SIG-M5 treated with dmso at 0.1 percent for 504 hours (cell line): ENCODE results near the gene CCR5.

ENCODE experiments used
- DNase-seq: peaks from one replicate; lab custom pipeline; 2025; ENCODE audit not compliant: unreplicated experiment; lab: John Stamatoyannopoulos, UW

The CCR5 gene

GRCh38 chr3:46406788-46407611 is 36.3 kb downstream of the CCR5 start, which contains the start of the genes CCR5AS and CCRL2:
TSS of gene CCR5AS (minus strand) at chr3:46407066.
TSS of gene CCRL2 (plus strand) at chr3:46407259. CDS start at chr3:46408080, 821 bp downstream.
- no peak for DNase-seq

- DNase-seq = no peak
Measured at GRCh38 chr3:46407970-46408369, 37.2 kb downstream of the CCR5 start.

DNA sequence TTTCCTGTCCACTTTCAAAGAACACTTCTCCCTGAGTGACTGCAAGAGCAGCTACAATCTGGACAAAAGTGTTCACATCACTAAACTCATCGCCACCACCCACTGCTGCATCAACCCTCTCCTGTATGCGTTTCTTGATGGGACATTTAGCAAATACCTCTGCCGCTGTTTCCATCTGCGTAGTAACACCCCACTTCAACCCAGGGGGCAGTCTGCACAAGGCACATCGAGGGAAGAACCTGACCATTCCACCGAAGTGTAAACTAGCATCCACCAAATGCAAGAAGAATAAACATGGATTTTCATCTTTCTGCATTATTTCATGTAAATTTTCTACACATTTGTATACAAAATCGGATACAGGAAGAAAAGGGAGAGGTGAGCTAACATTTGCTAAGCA is 38.1 kb downstream of the CCR5 start:
- no peak for DNase-seq

- DNase-seq = no peak
Measured at GRCh38 chr3:46409739-46410489, 39.2 kb downstream of the CCR5 start.

DNA sequence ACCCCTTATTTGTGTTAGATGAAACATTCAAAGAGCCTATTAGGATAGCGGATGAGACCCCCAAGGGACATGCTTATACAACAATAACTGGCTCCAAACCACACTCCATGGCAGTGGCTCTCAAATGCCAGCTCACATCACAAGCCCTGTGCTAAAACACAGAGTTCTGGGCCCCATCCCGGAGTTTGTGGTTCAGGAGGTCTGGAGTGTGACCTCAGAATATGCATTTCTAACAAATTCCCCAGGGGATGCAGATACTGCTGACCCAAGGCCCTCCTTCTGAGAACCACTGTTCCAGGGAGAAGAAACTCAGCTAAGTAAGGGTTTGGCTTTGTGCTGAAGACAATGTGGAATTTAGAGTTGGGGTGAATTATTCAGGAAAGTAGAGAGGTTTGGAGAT is 39.9 kb downstream of the CCR5 start:
- DNase-seq = no peak

DNA sequence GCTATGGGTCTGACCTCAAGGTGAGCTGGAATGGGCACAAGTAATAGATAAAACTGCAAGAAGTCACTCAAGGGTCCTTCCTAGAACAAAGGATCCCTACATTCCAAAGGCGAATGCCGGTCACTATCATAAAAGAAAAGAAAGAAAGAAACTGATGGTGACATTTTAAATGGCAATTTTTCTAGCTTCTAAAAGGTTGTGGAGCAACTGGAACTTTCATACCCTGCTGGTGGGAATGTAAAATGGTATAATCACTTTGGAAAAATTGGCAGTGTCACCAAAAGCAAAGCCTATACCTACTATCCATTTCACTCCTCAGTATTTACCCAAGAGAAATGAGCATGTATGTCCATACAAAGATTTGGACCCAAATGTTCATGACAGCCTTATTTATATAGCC is 40.5 kb downstream of the CCR5 start:
- no peak for DNase-seq

GRCh38 chr3:46412786-46413298 is 42.1 kb downstream of the CCR5 start:
- DNase-seq = no peak

DNA sequence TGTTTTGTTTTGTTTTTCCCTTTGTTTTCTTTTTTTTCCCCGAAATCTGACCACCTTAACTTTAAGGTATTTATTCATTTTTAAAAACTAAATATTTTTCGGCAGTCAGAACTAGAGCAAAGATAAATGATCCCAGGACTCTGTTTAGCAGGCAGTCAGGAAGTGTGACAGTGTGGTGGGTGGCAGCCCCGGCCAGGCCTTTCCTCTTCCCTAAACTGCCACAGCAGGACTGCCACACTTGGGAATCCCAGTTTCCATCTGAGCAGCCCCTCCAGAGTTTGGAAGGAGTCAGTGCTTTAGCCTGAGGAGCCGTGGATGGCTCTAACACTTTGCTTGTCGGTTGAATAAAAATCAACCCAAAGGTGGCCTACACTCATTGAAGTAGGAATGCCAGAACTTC is 43.2 kb downstream of the CCR5 start:
- DNase-seq = no peak

DNA sequence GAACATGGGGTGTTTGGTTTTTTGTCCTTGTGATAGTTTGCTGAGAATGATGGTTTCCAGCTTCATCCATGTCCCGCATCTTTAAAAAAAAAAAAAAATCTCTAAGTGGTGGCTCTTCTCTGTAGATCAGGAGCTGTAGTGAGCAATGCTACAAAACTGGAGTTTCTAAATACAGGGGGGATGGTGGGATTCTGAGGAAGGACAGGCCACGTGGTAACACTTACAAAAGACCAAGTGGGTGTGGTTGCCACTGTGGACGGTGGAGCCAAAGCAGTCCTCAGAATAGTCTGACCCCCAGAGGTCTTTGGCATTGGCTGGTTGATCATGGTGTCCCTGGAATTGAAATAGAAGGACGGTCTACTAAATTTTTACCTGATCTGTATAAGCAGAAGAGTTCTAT is 44.0 kb downstream of the CCR5 start:
- no peak for DNase-seq

- no peak for DNase-seq
Measured at GRCh38 chr3:46416125-46416810, 45.5 kb downstream of the CCR5 start.

- DNase-seq = no peak
Measured at GRCh38 chr3:46416811-46417510, 46.2 kb downstream of the CCR5 start.

DNA sequence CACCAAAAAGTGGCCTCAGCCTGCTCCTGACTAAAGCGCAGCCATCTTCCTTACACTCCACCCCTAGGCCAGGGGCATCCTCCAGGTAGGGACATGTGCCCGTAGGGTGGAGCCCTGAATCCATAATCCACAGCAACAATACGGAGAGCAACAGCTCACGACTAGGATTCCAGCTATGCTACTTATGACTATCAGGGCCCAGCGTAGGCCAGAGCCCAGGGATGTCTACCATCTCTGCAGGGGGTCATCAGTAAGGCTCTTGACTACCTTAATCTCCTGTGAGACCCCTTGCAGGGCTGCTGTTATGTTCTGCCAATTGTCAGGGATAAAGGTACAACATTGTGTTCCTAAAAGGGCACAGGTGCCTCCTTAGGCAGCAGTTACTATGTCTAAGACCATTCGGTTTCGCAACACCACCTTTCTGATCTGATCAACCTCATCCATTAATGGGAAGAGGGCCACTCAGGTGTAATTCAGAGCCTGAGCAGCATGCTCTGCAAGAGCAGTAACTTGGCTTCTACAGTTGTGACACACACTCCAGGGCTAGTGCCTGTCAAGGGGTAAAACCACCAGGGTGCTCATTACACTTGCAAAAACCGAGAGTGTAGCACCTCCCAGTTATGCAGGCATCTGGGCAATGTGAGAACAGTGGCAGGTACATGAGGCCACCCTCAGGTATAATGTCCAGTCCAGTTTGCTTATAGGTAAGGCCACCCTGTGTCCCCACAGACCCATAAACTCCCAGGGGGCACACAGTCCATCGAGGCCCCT is 47.3 kb downstream of the CCR5 start:
- DNase-seq = no peak

- DNase-seq = no peak
Measured at GRCh38 chr3:46419816-46420215, 49.1 kb downstream of the CCR5 start.

DNA sequence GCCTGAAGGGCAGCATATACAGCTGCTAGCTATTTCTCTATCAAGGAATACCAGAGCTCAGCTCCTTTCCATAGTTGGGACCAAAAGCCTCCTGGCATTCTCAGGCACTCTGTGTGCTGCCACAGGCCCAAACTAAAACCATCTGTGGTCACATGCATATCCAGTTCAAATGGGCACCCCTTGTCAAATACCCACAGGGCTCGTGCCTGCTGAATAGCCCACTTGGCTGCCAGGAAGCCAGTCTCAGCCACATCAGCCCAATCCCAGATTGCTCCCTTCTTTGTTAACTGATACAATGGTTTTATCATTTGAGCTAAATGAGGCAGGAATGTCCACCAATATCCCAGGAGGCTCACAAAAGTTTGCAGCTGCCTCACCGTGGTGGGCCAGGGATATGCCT is 50.2 kb downstream of the CCR5 start:
- no peak for DNase-seq

DNA sequence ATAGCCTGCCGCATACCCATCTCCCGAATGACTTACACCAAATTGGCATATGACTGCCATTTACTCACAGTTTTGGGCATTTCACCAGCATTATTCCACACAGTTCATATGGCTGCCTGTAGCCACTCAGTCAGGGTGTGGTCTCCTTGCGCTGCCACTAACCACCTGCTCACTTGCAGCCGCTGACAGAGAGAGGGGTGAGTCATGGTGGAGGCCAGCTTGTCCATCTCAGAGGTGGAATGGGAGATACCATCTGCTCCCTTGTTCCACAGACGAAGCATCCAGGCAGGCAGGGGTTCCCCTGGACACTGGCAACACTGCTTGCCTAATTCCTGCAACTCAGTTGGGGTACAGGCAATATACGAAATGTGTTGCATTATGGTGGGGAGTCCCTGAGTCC is 51.9 kb downstream of the CCR5 start:
- DNase-seq = no peak

DNA sequence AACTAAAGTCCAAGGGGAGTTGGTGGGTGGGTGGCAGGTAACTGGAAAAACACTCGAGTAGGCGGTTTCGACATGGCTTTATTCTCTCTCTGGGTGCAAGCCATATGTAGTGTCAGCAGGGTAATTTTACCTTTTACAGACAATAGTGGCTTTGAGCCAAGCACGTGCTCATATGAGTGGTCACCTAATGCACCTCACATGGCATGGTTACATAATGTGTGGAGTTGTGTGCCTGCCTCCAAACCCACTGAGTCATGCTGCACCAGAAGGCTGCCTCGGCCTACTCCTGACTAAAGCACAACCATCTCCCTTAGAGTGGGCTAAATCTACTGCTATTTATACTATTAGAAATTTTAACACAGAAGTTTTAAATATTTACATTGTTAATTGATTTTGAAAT is 52.8 kb downstream of the CCR5 start:
- no peak for DNase-seq
